Jurkat, Clone E6-1 (cell line): ENCODE measurements around the gene PRKAR1B.

ENCODE experiments used
- DNase-seq: peaks from one replicate; pipeline ENCODE4 v3.0.0-alpha.2; 2011; ENCODE audit warnings: low read depth, low spot score
- H3K4me3 ChIP-seq: 2 replicates; pipeline ENCODE4 v1.5.1; 2011; ENCODE audit warnings: mild to moderate bottlenecking, low read length, control low read depth, moderate library complexity

Gene PRKAR1B

GRCh38 chr7:502296-502695 lies 224.8 kb downstream of the PRKAR1B start:
- DNase-seq = no peak
- no peak overlapping the region for H3K4me3 ChIP-seq

GRCh38 chr7:501526-501925 lies 225.6 kb downstream of the PRKAR1B start:
- no peak for DNase-seq
- no peak overlapping the region for H3K4me3 ChIP-seq

GRCh38 chr7:500521-501420 lies 226.3 kb downstream of the PRKAR1B start:
- DNase-seq = no peak
- H3K4me3 ChIP-seq = no peak overlapping the region

GRCh38 chr7:499853-500485 lies 227.1 kb downstream of the PRKAR1B start:
- DNase-seq = no peak
- no peak overlapping the region for H3K4me3 ChIP-seq
